Measurements from ENCODE around the gene MST1.

The MST1 gene

GRCh38 chr3:49717959-49718857 is 28.9 kb upstream of the MST1 start:
- DNase-seq (ENCODE audit: insufficient read length, low spot score) (no peak), FAIRE-seq (no peak)
- no peak for TF ChIP-seq CTCF (IDR thresholded peaks at IDR 0.05; ENCODE audit: insufficient read depth, missing control alignments)

- DNase-seq (ENCODE audit: insufficient read length, low spot score) = no peak
- FAIRE-seq = no peak
- no peak for TF ChIP-seq CTCF (IDR thresholded peaks at IDR 0.05; ENCODE audit: insufficient read depth, missing control alignments)
These were observed 28.1 kb upstream of the MST1 start for GRCh38 chr3:49717211-49717958.

DNA sequence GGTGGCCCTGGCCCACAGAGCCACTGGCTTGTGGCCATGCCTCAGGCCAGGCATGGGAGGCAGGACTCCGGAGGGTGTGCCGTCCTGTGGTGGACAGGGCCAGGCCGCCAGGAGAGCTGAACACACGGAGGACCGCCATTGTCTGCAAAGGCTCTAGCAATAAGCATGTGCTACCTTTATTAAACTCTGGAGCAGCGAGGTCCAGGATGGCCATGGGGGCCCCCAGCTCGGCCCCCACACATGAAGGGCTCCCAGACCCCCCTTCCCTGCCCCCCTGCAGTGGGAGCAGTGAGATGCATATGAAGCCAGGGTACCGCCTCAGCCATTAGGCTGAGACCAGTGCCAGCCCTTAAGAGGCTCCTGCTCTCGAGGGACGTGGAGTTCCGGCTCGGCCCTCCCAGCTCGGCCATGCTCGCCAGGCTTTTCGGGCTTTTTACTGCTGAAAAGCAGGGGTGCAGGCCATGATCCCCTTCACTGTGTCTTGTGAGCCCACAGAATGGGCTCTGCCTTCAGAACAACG is 27.5 kb upstream of the MST1 start:
- FAIRE-seq = no peak
- TF ChIP-seq CTCF (IDR thresholded peaks at IDR 0.05; ENCODE audit: insufficient read depth, missing control alignments) = no peak
- no peak for DNase-seq (ENCODE audit: insufficient read length, low spot score)

- no peak for TF ChIP-seq CTCF (IDR thresholded peaks at IDR 0.05; ENCODE audit: insufficient read depth, missing control alignments)
These were observed 26.9 kb upstream of the MST1 start for GRCh38 chr3:49716169-49716568.

GRCh38 chr3:49715611-49716121 is 26.4 kb upstream of the MST1 start:
- DNase-seq (ENCODE audit: insufficient read length, low spot score) (no peak), FAIRE-seq (no peak)
- no peak for TF ChIP-seq CTCF (IDR thresholded peaks at IDR 0.05; ENCODE audit: insufficient read depth, missing control alignments)

More at GRCh38 chr3:49716169-49716568, 26.9 kb upstream of the MST1 start:
- DNase-seq (ENCODE audit: insufficient read length, low spot score) (no peak), FAIRE-seq (no peak)

- FAIRE-seq (no peak), DNase-seq (ENCODE audit: insufficient read length, low spot score) (no peak)
- no peak for TF ChIP-seq CTCF (IDR thresholded peaks at IDR 0.05; ENCODE audit: insufficient read depth, missing control alignments)
These were observed 25.7 kb upstream of the MST1 start for GRCh38 chr3:49714728-49715550.
